Natural killer cell (primary cell): ENCODE results near the gene NYNRIN. TPM values are rescaled to one million over a fixed set of nuclear protein-coding genes. Genes with fewer than 3 reads are reported as not detected.

Experiments used
- ATAC-seq, 3 donors: fragments of 150-1000 bp in 2 of 3; fragments of 200-7000 bp in 1 of 3; cut with Tn5 transposase; 1 replicate in 1 of 3; 2 replicates in 2 of 3; pipeline ENCODE4 v1.10.0; 2021; ENCODE audit warnings: mild to moderate bottlenecking in 2 of 3, moderate library complexity in 2 of 3
- DNase-seq, 2 donors: peaks; one replicate each; pipeline versions ENCODE4 v3.0.0 to v3.0.0-alpha.2; 2013 to 2021; ENCODE audit warnings: mixed read lengths in 1 of 2
- H3K27ac ChIP-seq: one replicate; pipeline ENCODE4 v1.5.1; 2013; ENCODE audit warnings: mild to moderate bottlenecking, low read length
- H3K27me3 ChIP-seq: one replicate; pipeline ENCODE4 v1.6.1; 2013; ENCODE audit warnings: low read length; ENCODE audit not compliant: control insufficient read depth, insufficient read depth
- H3K36me3 ChIP-seq: one replicate; pipeline ENCODE4 v1.6.1; 2013; ENCODE audit warnings: low read length; ENCODE audit not compliant: control insufficient read depth, insufficient read depth
- H3K4me1 ChIP-seq: one replicate; pipeline ENCODE4 v1.6.1; 2013; ENCODE audit warnings: low read length; ENCODE audit not compliant: control insufficient read depth, insufficient read depth
- H3K4me3 ChIP-seq: one replicate; pipeline ENCODE4 v1.5.1; 2013; ENCODE audit warnings: low read length
- H3K9me3 ChIP-seq: one replicate; pipeline ENCODE4 v1.6.1; 2013; ENCODE audit warnings: low read length; ENCODE audit not compliant: control insufficient read depth, insufficient read depth
- H3K27ac Mint-ChIP-seq, 2 donors: one replicate each; pipeline ENCODE4 v1.8.0; 2022; ENCODE audit warnings: mild to moderate bottlenecking in 2 of 2, mixed read lengths in 2 of 2, moderate library complexity in 1 of 2
- H3K27me3 Mint-ChIP-seq, 2 donors: one replicate each; pipeline ENCODE4 v1.8.0; 2022; ENCODE audit warnings: low read depth in 2 of 2, mixed read lengths in 2 of 2
- H3K36me3 Mint-ChIP-seq: one replicate; pipeline ENCODE4 v1.8.0; 2022; ENCODE audit warnings: mixed read lengths
- H3K4me1 Mint-ChIP-seq, 2 donors: one replicate each; pipeline ENCODE4 v1.8.0; 2022; ENCODE audit warnings: mixed read lengths in 2 of 2
- H3K4me3 Mint-ChIP-seq: one replicate; pipeline ENCODE4 v1.8.0; 2022; ENCODE audit warnings: mild to moderate bottlenecking, moderate library complexity, mixed read lengths
- H3K9me3 Mint-ChIP-seq, 2 donors: one replicate each; pipeline ENCODE4 v1.8.0; 2022; ENCODE audit warnings: mixed read lengths in 2 of 2
- CTCF ChIP-seq: fragments of 200-600 bp; IDR thresholded peaks from one replicate; pipeline ENCODE4 v1.8.0; 2022; ENCODE audit warnings: antibody characterized with exemption
- WGBS: methylation state at CpG from one replicate; pipeline ENCODE4 v1.1.7; 2013; ENCODE audit warnings: missing lambda C conversion rate; ENCODE audit not compliant: insufficient coverage; 5-methylcytosine and 5-hydroxymethylcytosine counted together
- intact Hi-C: fragments of 100-400 bp; cut with micrococcal nuclease; formaldehyde crosslinking; loops from one replicate; pipeline ENCODE4 v1.14.2; 2022
- total RNA-seq, 4 donors: library from RNA; stranded (reverse); fragments of 120-200 nt in 1 of 4; gene quantifications; one replicate each; pipeline versions ENCODE4 v1.2.3 to v1.2.4, GENCODE V29; 2013 to 2022

NYNRIN gene
- total RNA-seq, 3 donors from 2014 or later (not counting 1 experiment from before 2014, with no cell fraction given) = 0.23 to 0.53 (median 0.42) TPM

GRCh38 chr14:24417832-24418491, 19.2 kb downstream of the NYNRIN start:
- ATAC-seq (no peak), DNase-seq (no peak)
- no peak for TF ChIP-seq CTCF
- no peaks in the 10 kb centered on the region for H3K4me1 Mint-ChIP-seq
- peaks cover 0 to 11% of the 10 kb centered on the region in 2 donors for H3K27me3 Mint-ChIP-seq
- WGBS = 86% methylated on average over 6 of the region's 6 CpGs
- Histone ChIP-seq H3K4me3 (no peak overlapping the region), H3K9me3 (no peaks in the 10 kb centered on the region), H3K27me3 (no peaks in the 10 kb centered on the region), H3K36me3 (no peaks in the 10 kb centered on the region), H3K4me1 (peaks cover 4% of the 10 kb centered on the region), H3K27ac (no peak overlapping the region)
- no peak overlapping the region for H3K4me3 Mint-ChIP-seq
- intact Hi-C loops = no loop called here
- no peaks in the 10 kb centered on the region for H3K36me3 Mint-ChIP-seq
- no peak overlapping the region for H3K27ac Mint-ChIP-seq
- H3K9me3 Mint-ChIP-seq = no peaks in the 10 kb centered on the region

DNA sequence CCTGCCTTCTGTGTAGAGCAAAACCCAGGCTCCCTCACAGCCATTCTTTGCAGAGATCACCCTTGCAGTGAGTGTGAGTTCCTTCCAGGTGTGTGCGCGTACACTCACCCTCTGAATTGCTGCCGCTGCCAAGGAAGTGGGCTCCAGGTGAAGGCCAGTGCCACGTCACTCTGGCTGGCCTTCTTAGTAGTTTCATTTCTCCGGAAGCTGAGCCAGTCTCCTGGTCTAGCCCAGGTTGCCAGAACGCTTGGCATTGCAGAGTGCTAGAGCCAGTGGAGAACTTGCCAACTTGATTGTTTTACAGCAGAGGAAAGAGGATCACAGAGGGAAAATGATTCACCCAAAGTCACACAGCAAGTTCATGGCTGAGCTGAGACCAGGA, 19.7 kb downstream of the NYNRIN start:
- Mint-ChIP-seq H3K9me3 (no peaks in the 10 kb centered on the region), H3K4me1 (no peaks in the 10 kb centered on the region), H3K36me3 (no peaks in the 10 kb centered on the region), H3K27ac (no peak overlapping the region), H3K4me3 (no peak overlapping the region), H3K27me3 (peaks cover 0 to 11% of the 10 kb centered on the region in 2 donors)
- H3K4me1 ChIP-seq = peaks cover 5% of the 10 kb centered on the region
- no peak overlapping the region for H3K4me3 ChIP-seq
- TF ChIP-seq CTCF = no peak
- H3K9me3 ChIP-seq = no peaks in the 10 kb centered on the region
- H3K27me3 ChIP-seq = no peaks in the 10 kb centered on the region
- DNase-seq = no peak
- H3K36me3 ChIP-seq = no peaks in the 10 kb centered on the region
- intact Hi-C loops = no loop called here
- no peak overlapping the region for H3K27ac ChIP-seq
- ATAC-seq = no peak
- 71% methylated on average over 6 of the region's 6 CpGs for WGBS

DNA sequence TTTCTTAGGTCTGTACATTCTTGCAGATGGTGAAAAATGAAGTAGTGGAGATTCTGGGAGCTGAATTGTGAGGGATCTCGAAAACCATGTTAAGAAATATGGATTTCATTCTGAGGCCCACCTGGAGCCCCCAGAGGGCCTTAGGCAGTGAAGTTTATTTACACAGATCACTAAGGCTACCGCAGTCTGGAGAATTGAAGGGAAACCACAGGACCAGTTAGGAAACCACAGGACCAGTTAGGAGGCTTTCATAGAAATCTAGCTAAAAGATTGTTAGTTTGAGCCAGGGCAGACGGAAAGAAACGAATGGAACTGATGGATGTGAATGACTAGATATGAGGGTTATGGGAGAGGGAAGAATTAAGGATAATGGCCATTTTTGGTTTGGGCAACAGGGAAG, 23.5 kb downstream of the NYNRIN start:
- H3K36me3 Mint-ChIP-seq = no peaks in the 10 kb centered on the region
- no peak overlapping the region for H3K27ac Mint-ChIP-seq
- intact Hi-C loops = no loop called here
- H3K4me3 Mint-ChIP-seq = no peak overlapping the region
- H3K36me3 ChIP-seq = no peaks in the 10 kb centered on the region
- H3K4me3 ChIP-seq = no peak overlapping the region
- no peaks in the 10 kb centered on the region for H3K27me3 ChIP-seq
- DNase-seq (peak in 1 of 2 donors; percentile 28), ATAC-seq (peak in 1 of 3 donors; percentile 55)
- no peak for TF ChIP-seq CTCF
- H3K4me1 ChIP-seq = peaks cover 5% of the 10 kb centered on the region
- H3K9me3 ChIP-seq = no peaks in the 10 kb centered on the region
- H3K27me3 Mint-ChIP-seq = peaks cover 0 to 7% of the 10 kb centered on the region in 2 donors
- 6% methylated on average over 4 of the region's 4 CpGs for WGBS
- H3K4me1 Mint-ChIP-seq = no peaks in the 10 kb centered on the region
- no peak overlapping the region for H3K27ac ChIP-seq
- H3K9me3 Mint-ChIP-seq = no peaks in the 10 kb centered on the region
